ENCODE measurements around the gene NCBP2L. TPM values are rescaled to one million over a fixed set of nuclear protein-coding genes. Genes with fewer than 3 reads are reported as not detected.

The NCBP2L gene
- total and polyA plus RNA-seq, 9 of the 15 experiments (the other 6 are each of a cell fraction or from before 2014, with no cell fraction given): not detected

- TF ChIP-seq ZNF175 (CRISPR knock-in tag; IDR thresholded peaks at IDR 0.05; ENCODE audit: low read depth): no peak
- no peak for TF ChIP-seq ZSCAN32 (CRISPR knock-in tag; IDR thresholded peaks at IDR 0.05)
- TF ChIP-seq CHAMP1 (IDR thresholded peaks at IDR 0.05): no peak
- TF ChIP-seq HDGF (IDR thresholded peaks at IDR 0.05): no peak
- no peak for TF ChIP-seq E2F5 (CRISPR knock-in tag; IDR thresholded peaks at IDR 0.05)
- TF ChIP-seq ATF6 (CRISPR knock-in tag; IDR thresholded peaks at IDR 0.05): no peak
- TF ChIP-seq RBM39 (optimal IDR thresholded peaks at IDR 0.05; ENCODE audit: low read depth, low read length): peak; percentile 14
- no peak for TF ChIP-seq HOXB6 (CRISPR knock-in tag; IDR thresholded peaks at IDR 0.05; ENCODE audit: borderline replicate concordance)
- no peak for TF ChIP-seq TSHZ1 (CRISPR knock-in tag; IDR thresholded peaks at IDR 0.05)
- no peak for TF ChIP-seq CUX1 (CRISPR knock-in tag; IDR thresholded peaks at IDR 0.05)
Measured at GRCh38 chrX:107776649-107777535, 641 bp upstream of the NCBP2L start (continued).
